T47D (cell line): Measurements from ENCODE around the gene PAQR4.

Source experiments
- DNase-seq, 2 experiments: peaks; one replicate each; pipeline versions ENCODE4 v3.0.0 to v3.0.0-alpha.2; 2011 to 2012; ENCODE audit warnings: low read depth in 1 of 2, low spot score in 1 of 2
- JUND ChIP-seq: IDR thresholded peaks from 2 replicates; pipeline ENCODE4 v1.6.1; 2012; ENCODE audit warnings: low read depth
- in situ Hi-C: cut with HindIII; loops from 2 replicates; pipeline ENCODE4 v1.10.0; 2016; ENCODE audit warnings: low sequenced_read_pairs, low pct_unique_long_range_greater_than_20kb

PAQR4 gene

GRCh38 chr16:2950773-2951172, 18.4 kb upstream of the PAQR4 start:
- in situ Hi-C loops = no loop called here

DNA sequence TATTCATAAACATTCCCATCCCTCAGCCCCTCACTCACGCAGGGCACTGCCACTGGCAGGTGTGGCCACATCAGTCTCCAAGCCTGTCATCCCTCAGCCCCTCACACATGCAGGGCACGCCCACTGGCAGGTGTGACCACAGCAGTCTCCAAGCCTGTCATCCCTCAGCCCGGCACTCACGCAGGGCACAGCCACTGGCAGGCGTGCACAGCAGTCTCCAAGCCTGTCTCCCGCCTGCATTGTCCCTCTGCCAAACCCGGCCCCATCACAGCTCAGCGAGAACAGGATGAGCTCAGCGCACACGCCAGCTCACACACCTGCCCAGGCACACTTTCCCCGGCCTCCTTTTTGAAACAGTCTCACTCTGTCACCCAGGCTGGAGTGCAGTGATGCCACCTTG, 16.5 kb upstream of the PAQR4 start:
- TF ChIP-seq JUND = no peak
- no peak for DNase-seq
- in situ Hi-C loops = no loop called here

More at GRCh38 chr16:2950773-2951172, 18.4 kb upstream of the PAQR4 start:
- DNase-seq = no peak
- TF ChIP-seq JUND = no peak

DNA sequence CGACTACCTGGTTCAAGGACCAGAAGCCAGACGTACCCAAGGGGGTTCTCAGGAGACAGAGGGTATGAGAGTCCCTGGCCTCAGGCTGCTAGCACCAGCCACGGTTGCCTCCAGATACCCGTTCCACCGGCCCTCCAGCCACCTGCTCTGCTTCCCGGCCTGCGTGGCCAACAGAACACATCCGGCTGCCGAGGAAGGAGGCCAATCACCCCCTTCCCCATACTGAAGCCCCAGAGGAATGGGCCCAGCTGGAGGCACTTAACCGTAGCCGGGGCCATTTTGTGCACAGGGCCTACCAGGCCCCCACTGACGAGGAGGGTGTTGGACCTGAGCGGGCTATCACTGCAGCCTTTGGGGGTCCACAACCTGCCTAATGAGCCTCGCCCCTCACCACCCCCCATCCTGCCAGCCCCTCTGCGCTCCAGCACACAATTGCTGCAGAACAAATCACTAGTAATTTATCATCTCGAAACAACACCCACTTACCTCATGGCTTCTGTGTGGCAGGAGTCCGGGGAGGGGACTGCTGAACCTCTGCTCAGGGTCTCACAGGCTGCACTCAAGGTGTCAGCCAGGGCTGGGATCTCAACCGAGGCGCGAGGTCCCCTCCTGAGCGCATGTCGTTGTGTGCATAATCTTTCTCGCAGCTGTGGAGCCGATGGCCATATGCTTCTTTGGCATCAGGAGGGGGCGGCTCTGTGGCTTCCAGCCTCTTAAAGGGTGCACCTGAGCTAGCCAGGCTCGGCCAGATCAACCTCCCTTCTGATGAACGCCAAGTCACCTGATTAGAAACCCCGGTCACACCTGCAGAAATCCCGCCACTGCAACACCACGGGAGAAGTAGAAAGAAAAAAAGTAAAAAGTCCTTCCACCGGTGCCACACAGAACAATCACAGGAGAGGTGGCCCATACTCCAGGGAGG, 15.2 kb upstream of the PAQR4 start:
- in situ Hi-C loops = no loop called here
- TF ChIP-seq JUND = no peak
- DNase-seq = no peak

DNA sequence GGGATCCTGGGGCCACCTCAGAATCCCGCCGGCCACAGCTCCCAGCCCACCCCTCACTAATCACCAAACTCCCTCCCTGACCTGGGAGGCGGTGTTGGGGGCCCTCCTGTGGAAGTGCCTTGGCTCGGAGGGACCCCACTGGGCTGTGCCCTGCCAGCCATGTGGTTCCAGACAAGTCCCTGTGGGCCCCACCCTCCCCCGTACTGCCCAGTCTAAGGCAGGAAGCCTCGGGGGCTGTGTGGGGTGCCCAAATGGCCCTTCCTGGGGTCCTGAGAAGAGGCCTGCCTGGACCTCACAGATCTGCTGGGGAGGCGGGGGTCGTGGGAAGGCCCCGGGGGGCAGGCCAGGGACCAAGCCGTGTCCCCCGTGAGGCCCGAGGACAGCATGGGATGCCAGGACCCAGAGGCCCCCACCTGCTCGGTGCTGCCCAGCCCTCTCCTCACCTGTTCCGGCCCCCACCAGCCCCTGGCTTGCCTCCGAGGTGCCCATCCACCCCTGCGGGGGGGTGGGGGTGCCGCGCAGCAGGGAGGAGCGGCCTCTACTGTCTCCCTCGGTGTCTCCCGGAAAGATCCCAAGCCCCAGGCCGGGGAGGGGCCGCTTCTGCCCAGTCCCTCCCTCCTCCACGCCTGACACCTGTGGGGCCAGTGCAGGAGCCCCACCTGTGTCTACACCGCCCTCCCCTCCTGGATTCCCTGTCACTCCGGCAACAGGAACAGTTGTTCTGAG, 14.3 kb upstream of the PAQR4 start:
- no peak for DNase-seq
- in situ Hi-C loops = no loop called here
- no peak for TF ChIP-seq JUND

DNA sequence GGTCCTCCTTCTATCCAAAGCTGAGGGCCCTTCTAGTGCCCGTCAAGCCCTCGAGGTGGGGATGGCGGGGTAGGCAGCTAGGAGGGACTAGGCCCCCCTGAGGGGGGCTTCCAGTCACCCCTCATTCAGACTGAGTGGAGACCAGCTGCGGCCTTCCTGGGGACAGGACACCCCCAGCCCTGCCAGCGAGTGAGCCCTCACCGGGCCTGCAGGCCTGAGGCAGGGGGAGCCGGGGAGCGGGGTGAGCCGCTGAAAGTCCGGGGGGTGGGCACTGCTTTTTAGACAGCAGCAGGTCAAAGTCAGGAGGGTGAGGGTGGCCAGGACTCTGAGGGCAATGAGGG, 13.7 kb upstream of the PAQR4 start:
- in situ Hi-C loops = no loop called here
- TF ChIP-seq JUND = no peak

DNA sequence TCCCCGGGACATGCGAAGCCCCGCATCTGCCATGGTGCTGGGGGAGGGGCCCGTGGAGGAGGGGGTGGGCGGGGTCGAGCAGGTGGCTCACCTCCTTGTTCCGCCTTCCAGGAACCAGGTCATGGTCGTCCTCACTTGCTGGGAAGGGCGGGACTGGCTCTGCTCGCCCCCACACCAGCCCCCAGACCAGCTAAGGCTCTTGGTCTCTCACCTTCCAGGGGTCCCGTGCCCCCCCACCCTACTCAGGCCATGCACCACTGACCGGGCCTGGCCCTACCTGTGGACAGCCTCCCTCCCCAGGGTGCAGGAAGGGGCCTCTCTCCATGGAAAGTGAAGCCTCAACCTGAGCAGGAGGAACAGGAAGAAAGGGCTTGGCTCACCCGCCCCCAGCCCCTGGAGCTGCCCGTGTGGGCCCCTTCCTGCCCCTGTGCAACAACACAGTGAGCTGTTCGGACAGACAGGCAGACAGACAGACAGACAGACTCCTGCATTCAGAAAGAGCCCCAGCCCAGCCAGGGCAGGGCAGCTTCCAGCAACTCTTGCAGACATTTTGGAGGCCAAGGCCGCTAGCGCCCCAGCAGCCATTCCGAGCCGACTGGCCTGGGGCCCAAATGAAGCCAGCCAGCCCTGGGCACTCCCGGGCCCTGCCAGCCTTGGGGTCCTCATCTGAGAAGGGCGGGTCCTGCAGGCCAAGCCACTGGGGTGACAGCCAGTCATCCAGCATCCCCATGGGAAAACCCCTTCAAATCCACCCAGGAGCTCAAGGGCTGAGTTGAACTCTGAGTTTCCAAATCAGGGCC, 13.2 kb upstream of the PAQR4 start:
- in situ Hi-C loops = no loop called here
- DNase-seq = no peak
- no peak for TF ChIP-seq JUND

More for the DNA sequence above, 13.7 kb upstream of the PAQR4 start:
- DNase-seq = no peak

- TF ChIP-seq JUND = no peak
- DNase-seq = no peak
- in situ Hi-C loops = no loop called here
Measured at GRCh38 chr16:2956579-2956956, 12.6 kb upstream of the PAQR4 start.

- in situ Hi-C loops = no loop called here
- DNase-seq = no peak
Measured at GRCh38 chr16:2959206-2959605, 9.9 kb upstream of the PAQR4 start.

GRCh38 chr16:2960183-2961010, 8.8 kb upstream of the PAQR4 start:
- TF ChIP-seq JUND = no peak
- no peak for DNase-seq
- in situ Hi-C loops = no loop called here

More at GRCh38 chr16:2959206-2959605, 9.9 kb upstream of the PAQR4 start:
- no peak for TF ChIP-seq JUND

DNA sequence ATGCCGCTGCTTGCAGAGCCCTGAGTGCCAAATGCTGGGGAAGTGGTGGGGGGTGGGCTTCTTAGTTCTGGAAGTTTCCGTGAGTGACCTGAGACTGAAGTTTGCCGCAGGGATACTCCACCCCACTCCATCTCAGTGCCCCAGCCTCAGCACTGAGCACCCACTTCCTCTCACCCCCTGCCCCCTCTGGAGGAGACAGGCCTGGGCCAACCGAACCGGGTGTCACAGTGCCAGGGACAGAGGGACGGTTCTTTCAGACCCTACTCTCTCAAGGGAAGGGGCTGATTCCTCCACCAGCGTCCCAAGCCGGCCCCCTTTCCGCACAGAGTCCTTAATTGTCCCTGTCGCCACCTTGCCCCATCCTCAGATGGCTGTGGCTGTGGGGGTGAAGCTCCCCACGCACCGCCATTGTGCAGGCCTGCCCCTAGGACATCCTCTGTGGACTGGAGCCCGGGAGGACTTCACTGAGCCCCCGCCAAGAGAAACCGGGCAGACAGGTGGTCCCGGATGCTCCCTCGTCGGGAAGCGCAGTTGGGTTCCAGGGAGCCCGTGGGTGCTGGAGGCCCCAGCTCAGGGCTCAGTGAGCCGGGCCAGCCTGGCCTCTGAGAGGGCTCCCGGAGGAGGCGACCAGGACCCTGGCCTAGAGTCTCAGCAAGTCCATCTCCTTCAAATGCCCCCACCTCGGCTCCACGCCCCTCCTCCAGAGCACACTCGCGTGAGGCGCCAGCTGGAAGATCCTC, 6.6 kb upstream of the PAQR4 start:
- in situ Hi-C loops = no loop called here
- DNase-seq = no peak
- TF ChIP-seq JUND = no peak

GRCh38 chr16:2963074-2963722, 6.0 kb upstream of the PAQR4 start:
- DNase-seq = no peak
- no peak for TF ChIP-seq JUND
- in situ Hi-C loops = no loop called here
